Thymus (tissue), 11 donors: Measurements from ENCODE around the gene KIF21A. TPM values are rescaled to one million over a fixed set of nuclear protein-coding genes. Genes with fewer than 3 reads are reported as not detected.
A peak's percentile ranks its signal among the peaks of the same experiment; 100 is the strongest.
"Not testable (repeated sequence)": the region's sequence is repeated elsewhere in the genome, so short reads cannot be mapped to it uniquely, and the experiment has no call there.

Source experiments
- DNase-seq, 9 donors: peaks; one replicate each; pipeline ENCODE4 v3.0.0-alpha.2; 2013; ENCODE audit warnings: low spot score in 9 of 9, low read depth in 6 of 9, missing footprints in 1 of 9
- H3K27ac ChIP-seq, 2 donors: one replicate each; pipeline ENCODE4 v1.5.1; 2013; ENCODE audit warnings: control low read depth in 1 of 2, low read depth in 1 of 2, low read length in 1 of 2, mild to moderate bottlenecking in 1 of 2, moderate library complexity in 1 of 2
- H3K27me3 ChIP-seq, 2 donors: one replicate each; pipeline ENCODE4 v1.5.1; 2013; ENCODE audit warnings: low read length in 1 of 2; ENCODE audit not compliant: control insufficient read depth in 2 of 2, insufficient read depth in 1 of 2
- H3K36me3 ChIP-seq, 2 donors: one replicate each; pipeline ENCODE4 v1.5.1; 2013; ENCODE audit warnings: low read length in 1 of 2, mild to moderate bottlenecking in 1 of 2, moderate library complexity in 1 of 2; ENCODE audit not compliant: control insufficient read depth in 2 of 2, insufficient read depth in 2 of 2
- H3K4me1 ChIP-seq, 2 donors: one replicate each; pipeline ENCODE4 v1.5.1; 2013; ENCODE audit warnings: low read length in 2 of 2; ENCODE audit not compliant: control insufficient read depth in 2 of 2, insufficient read depth in 2 of 2
- H3K4me3 ChIP-seq, 2 donors: one replicate each; pipeline ENCODE4 v1.5.1; 2013; ENCODE audit warnings: low read length in 2 of 2, control low read depth in 1 of 2, mild to moderate bottlenecking in 1 of 2
- H3K9me3 ChIP-seq, 2 donors: one replicate each; pipeline ENCODE4 v1.5.1; 2013; ENCODE audit warnings: low read length in 1 of 2, mild to moderate bottlenecking in 1 of 2; ENCODE audit not compliant: control insufficient read depth in 2 of 2, insufficient read depth in 1 of 2
- WGBS: extraction: QIAGEN DNeasy Blood & Tissue Kit; methylation state at CpG from one replicate; pipeline ENCODE4 v1.1.7; 2013; 5-methylcytosine and 5-hydroxymethylcytosine counted together
- polyA plus RNA-seq: library from polyadenylated mRNA; stranded (reverse); fragments of 200-250 nt; gene quantifications from one replicate; pipeline ENCODE4 v1.2.3, GENCODE V29; 2013
- total RNA-seq: library from RNA; stranded (reverse); fragments of 120-200 nt; gene quantifications from one replicate; pipeline ENCODE4 v1.2.4, GENCODE V29; 2013
- donor health status: healthy.

KIF21A gene
- total and polyA plus RNA-seq, 2 donors: 2.1 to 5.0 TPM

DNA sequence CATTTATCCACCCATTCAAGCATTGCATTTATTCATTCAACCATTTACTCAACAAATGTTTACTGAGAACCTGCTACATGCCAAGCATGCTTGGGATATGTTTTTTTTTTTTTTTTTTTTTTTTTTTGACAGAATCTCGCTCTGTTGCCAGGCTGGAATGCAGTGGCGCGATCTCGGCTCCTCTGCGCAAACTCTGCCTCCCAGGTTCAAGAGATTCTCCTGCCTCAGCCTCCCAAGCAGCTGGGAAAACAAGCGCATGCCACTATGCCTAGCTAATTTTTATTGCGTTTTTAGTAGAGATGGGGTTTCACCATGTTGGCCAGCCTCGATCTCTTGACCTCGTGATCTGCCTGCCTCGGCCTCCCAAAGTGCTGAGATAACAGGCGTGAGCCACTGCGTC, 147.3 kb downstream of the KIF21A start:
- not testable (repeated sequence) for H3K9me3 ChIP-seq, H3K27ac ChIP-seq, H3K36me3 ChIP-seq, H3K4me3 ChIP-seq, H3K4me1 ChIP-seq, H3K27me3 ChIP-seq, DNase-seq
- whole genome bisulfite sequencing: 96% methylated on average over 12 of the region's 12 CpGs

DNA sequence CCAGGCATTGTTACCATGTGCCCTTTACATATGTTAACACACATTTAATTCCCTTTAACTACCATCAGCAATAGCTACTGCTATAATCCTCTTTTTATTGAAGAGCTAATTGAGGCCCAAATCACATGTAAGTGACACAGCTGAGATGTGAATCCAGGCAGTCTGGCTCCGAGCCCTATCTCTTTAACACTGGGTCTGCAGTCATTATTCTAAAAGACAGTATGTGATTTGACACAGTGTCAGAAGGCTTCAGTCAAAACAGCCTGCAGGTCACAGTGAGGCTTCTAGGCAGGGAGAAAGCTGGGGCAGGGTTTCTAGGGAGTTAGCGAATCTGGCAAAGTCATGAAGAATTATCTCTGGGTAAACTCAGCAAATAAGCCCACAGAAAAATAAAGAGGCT, 148.2 kb downstream of the KIF21A start:
- no peak overlapping the region for H3K27ac ChIP-seq
- H3K9me3 ChIP-seq: no peaks in the 10 kb centered on the region
- no peak overlapping the region for H3K4me3 ChIP-seq
- H3K36me3 ChIP-seq: no peaks in the 10 kb centered on the region
- H3K27me3 ChIP-seq: no peaks in the 10 kb centered on the region
- WGBS: 91% methylated on average over 2 of the region's 2 CpGs
- no peak for DNase-seq
- H3K4me1 ChIP-seq: no peaks in the 10 kb centered on the region

- no peak for DNase-seq
- H3K27ac ChIP-seq: no peak overlapping the region
- 82% methylated on average over 1 of the region's 1 CpG for WGBS
- no peak overlapping the region for H3K4me3 ChIP-seq
- no peaks in the 10 kb centered on the region for H3K9me3 ChIP-seq
- H3K27me3 ChIP-seq: no peaks in the 10 kb centered on the region
- H3K36me3 ChIP-seq: no peaks in the 10 kb centered on the region
- no peaks in the 10 kb centered on the region for H3K4me1 ChIP-seq
Measured at GRCh38 chr12:39292125-39292630, 150.7 kb downstream of the KIF21A start.

DNA sequence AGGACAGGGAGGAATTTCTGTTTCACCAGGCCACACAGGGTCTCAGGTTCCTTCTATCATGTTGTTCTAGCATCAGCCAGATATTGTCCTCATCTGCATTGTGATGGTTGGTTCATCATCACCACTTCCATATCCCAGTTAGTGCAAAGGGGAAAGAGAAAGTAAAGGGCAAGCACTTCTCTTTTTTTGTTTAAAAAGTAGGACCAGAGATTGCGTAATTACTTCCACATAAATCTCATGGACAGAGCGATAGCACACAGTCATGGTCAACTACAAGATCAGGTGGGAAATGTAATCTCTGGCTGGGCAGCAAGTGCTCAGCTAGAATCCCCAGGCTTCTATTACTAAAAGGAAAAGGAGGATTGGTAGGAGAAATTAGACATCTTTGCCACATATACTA, 155.1 kb downstream of the KIF21A start:
- Histone ChIP-seq H3K27ac (no peak overlapping the region), H3K9me3 (no peaks in the 10 kb centered on the region), H3K36me3 (no peaks in the 10 kb centered on the region), H3K4me3 (no peak overlapping the region), H3K27me3 (no peaks in the 10 kb centered on the region), H3K4me1 (no peaks in the 10 kb centered on the region)
- 18% methylated on average over 2 of the region's 2 CpGs for WGBS
- DNase-seq: no peak

DNA sequence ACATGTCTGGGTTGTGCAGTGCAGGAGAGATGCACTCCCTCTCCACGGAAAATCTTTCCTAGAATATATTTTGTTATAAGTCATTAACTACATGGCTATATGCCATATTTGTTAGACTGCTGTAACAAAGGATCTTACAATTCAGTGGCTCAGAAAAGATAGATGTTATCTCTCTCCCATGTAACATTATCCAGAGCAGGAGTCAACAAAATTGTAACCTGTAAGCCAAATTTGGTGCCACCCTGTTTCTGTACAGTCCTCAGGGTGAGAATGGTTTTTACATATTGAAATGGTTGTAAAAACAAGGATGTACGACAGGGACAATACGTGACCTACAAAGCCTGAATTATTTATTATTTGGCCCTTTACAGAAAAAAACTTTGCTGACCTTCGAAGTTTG, 155.5 kb downstream of the KIF21A start:
- no peak for DNase-seq
- 88% methylated on average over 4 of the region's 4 CpGs for WGBS

DNA sequence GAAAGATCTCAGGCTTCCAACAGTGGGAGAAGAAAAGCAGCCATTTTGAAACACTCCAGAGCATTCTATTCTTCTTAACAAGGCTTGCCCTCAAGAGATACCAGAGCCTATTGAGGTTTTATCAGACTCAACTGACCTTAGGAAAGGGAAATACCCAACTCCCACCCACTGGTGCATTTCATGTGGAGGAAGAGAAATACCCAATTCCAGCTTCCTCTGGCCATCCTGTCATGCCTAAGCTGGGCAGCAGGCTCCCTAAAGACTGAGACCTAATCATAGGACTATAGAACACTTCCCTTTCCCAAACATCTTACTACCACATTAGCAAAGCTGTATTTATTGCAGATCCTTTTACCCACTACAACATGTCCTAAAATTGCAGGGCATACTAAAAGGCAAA, 164.5 kb downstream of the KIF21A start:
- H3K9me3 ChIP-seq: no peaks in the 10 kb centered on the region
- H3K4me1 ChIP-seq: no peaks in the 10 kb centered on the region
- H3K27me3 ChIP-seq: no peaks in the 10 kb centered on the region
- H3K4me3 ChIP-seq: no peak overlapping the region
- DNase-seq: no peak
- no peaks in the 10 kb centered on the region for H3K36me3 ChIP-seq
- H3K27ac ChIP-seq: no peak overlapping the region

More for the DNA sequence above, 155.5 kb downstream of the KIF21A start:
- Histone ChIP-seq H3K9me3 (no peaks in the 10 kb centered on the region), H3K4me1 (no peaks in the 10 kb centered on the region), H3K27me3 (no peaks in the 10 kb centered on the region), H3K4me3 (no peak overlapping the region), H3K27ac (no peak overlapping the region), H3K36me3 (no peaks in the 10 kb centered on the region)

DNA sequence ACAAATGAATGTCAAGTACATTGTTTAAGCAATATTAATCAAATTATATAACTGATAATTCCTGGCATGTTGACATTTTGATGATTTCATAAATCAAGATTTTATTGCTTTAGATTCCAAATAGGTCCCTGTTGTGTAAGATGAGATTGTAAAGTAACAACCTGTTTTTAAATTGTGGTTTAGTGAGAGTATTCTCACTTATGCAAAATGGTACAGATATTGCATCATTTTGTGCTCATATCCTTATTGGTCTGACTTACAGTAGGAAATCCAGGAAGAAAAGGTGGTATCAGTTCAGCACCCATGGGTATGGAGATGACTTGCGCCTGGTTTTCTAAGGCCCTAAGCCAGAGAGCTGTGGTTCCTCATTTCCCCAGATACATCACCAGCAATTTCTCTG, 165.5 kb downstream of the KIF21A start:
- Histone ChIP-seq H3K36me3 (no peaks in the 10 kb centered on the region), H3K9me3 (no peaks in the 10 kb centered on the region), H3K27me3 (no peaks in the 10 kb centered on the region), H3K27ac (no peak overlapping the region), H3K4me1 (no peaks in the 10 kb centered on the region), H3K4me3 (no peak overlapping the region)
- DNase-seq: no peak
- 96% methylated on average over 1 of the region's 1 CpG for WGBS

- Histone ChIP-seq H3K4me3 (no peak overlapping the region), H3K27me3 (no peaks in the 10 kb centered on the region), H3K4me1 (no peaks in the 10 kb centered on the region), H3K36me3 (no peaks in the 10 kb centered on the region), H3K27ac (no peak overlapping the region), H3K9me3 (no peaks in the 10 kb centered on the region)
- no peak for DNase-seq
- 91% methylated on average over 3 of the region's 3 CpGs for WGBS
Measured at GRCh38 chr12:39275846-39276245, 167.1 kb downstream of the KIF21A start.

GRCh38 chr12:39272871-39273655, 169.9 kb downstream of the KIF21A start:
- no peaks in the 10 kb centered on the region for H3K9me3 ChIP-seq
- whole genome bisulfite sequencing: 33% methylated on average over 8 of the region's 8 CpGs

More at GRCh38 chr12:39272871-39273655, 169.9 kb downstream of the KIF21A start:
- Histone ChIP-seq H3K27ac (no peak overlapping the region), H3K4me1 (no peaks in the 10 kb centered on the region), H3K4me3 (no peak overlapping the region), H3K27me3 (no peaks in the 10 kb centered on the region), H3K36me3 (no peaks in the 10 kb centered on the region)
- DNase-seq: peak in 3 of 9 donors; percentile 5 to 18 (median 5)
